Body of pancreas (tissue), 4 donors: ENCODE measurements around the gene AUH.

Experiments used
- CTCF ChIP-seq, 7 experiments: fragments of 450-650 bp in 4 of 7; fragments of 200-600 bp in 3 of 7; sonication (generic) in 3 of 7; IDR thresholded peaks; one replicate each; pipeline ENCODE4 v1.5.1; 2016 to 2019; ENCODE audit warnings: antibody characterized with exemption in 7 of 7
- POLR2A ChIP-seq, 3 donors: fragments of 450-650 bp; IDR thresholded peaks; one replicate each; pipeline ENCODE4 v1.6.1; 2016; ENCODE audit warnings: antibody characterized with exemption in 3 of 3, mild to moderate bottlenecking in 2 of 3

DNA sequence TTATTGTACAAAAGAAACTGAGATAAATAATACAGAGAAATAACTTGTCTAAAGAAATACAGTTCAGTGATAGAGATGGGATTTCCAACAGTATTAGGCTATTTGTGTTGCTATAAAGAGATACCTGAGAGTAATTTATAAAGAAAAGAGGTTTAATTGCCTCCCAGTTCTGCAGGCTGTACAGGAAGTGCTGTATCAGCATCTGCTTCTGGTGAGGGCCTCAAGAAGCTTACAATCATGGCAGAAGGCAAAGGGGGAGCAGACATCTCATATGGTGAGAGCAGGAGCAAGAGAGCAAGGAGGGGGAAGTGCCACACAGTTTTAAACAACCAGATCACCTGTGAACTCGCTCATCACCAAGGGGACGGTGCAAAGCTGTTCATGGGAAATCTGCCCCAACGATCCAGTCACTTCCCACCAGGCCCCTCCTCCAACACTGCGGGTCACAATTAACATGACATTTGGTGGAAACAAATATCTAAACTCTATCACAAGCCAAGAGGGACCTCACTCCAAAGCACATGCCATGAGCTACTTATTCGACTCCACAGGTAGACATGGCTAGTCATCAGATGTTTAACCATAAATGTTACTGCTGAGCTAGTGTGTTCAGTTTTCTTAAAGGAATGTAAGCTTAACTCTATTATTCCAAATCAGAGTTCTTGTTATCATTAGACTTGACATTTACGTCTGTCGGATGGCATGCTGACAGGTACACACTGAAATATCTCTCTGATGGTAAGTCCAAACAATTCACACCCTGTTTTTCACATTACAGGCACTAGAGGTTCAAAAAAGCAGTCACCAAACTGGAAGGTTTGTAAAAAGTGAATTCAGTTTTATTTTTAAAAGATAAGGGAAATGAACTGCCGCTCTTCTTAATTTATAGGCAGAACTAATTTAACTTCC lies 82.2 kb downstream of the AUH start:
- TF ChIP-seq CTCF (IDR thresholded peaks at IDR 0.05): no peak
- TF ChIP-seq POLR2A (IDR thresholded peaks at IDR 0.05): no peak
